Endothelial cell of hepatic sinusoid (primary cell): ENCODE results near the gene LYST.
"Not testable (repeated sequence)": the region's sequence is repeated elsewhere in the genome, so short reads cannot be mapped to it uniquely, and the experiment has no call there.

Experiments
- in situ Hi-C: cut with HindIII; loops from 2 replicates; pipeline ENCODE4 v1.10.0; 2017; ENCODE audit warnings: low sequenced_read_pairs

LYST gene

GRCh38 chr1:235643837-235644692 lies 222.6 kb downstream of the LYST start:
- in situ Hi-C loops = no loop called here

GRCh38 chr1:235642943-235643371 lies 223.7 kb downstream of the LYST start:
- in situ Hi-C loops = no loop called here

- in situ Hi-C loops = no loop called here
Measured at GRCh38 chr1:235642011-235642942, 224.4 kb downstream of the LYST start.

GRCh38 chr1:235640580-235640979 lies 226.1 kb downstream of the LYST start:
- in situ Hi-C loops = no loop called here

GRCh38 chr1:235639226-235640205 lies 227.2 kb downstream of the LYST start:
- in situ Hi-C loops = no loop called here

GRCh38 chr1:235638612-235639011 lies 228.1 kb downstream of the LYST start:
- in situ Hi-C loops = not testable (repeated sequence)

- in situ Hi-C loops = no loop called here
Measured at GRCh38 chr1:235637756-235638534, 228.8 kb downstream of the LYST start.

GRCh38 chr1:235635938-235636662 lies 230.6 kb downstream of the LYST start:
- in situ Hi-C loops = no loop called here

- in situ Hi-C loops = no loop called here
Measured at GRCh38 chr1:235632506-235633401, 234.0 kb downstream of the LYST start.

GRCh38 chr1:235631816-235632215 lies 234.9 kb downstream of the LYST start:
- in situ Hi-C loops = no loop called here

GRCh38 chr1:235628316-235629005 lies 238.2 kb downstream of the LYST start:
- in situ Hi-C loops = loop anchor here (5.0 kb wide), 1 partner anchor 111 kb away; no protein-coding TSS in a partner anchor

- in situ Hi-C loops = loop anchor here (5.0 kb wide), 1 partner anchor 109 kb away; no protein-coding TSS in a partner anchor
Measured at GRCh38 chr1:235625831-235626230, 240.9 kb downstream of the LYST start.

- in situ Hi-C loops = loop anchor here (5.0 kb wide), 1 partner anchor 108 kb away; no protein-coding TSS in a partner anchor
Measured at GRCh38 chr1:235625340-235625739, 241.4 kb downstream of the LYST start.

- in situ Hi-C loops = loop anchor here (5.0 kb wide), 1 partner anchor 108 kb away; no protein-coding TSS in a partner anchor
Measured at GRCh38 chr1:235624721-235625333, 241.9 kb downstream of the LYST start.

GRCh38 chr1:235622936-235623779 lies 243.5 kb downstream of the LYST start:
- in situ Hi-C loops = no loop called here

GRCh38 chr1:235619149-235619548 lies 247.6 kb downstream of the LYST start:
- in situ Hi-C loops = not testable (repeated sequence)
